ENCODE measurements around the gene DCAF17. TPM values are rescaled to one million over a fixed set of nuclear protein-coding genes. Genes with fewer than 3 reads are reported as not detected.

Gene DCAF17
- total RNA-seq, 1 donor from 2014 or later = 53.8 TPM

- Histone ChIP-seq H3K9ac (no peak overlapping the region), H3K4me1 (peaks cover 35% of the 10 kb centered on the region), H3K79me2 (ENCODE audit: low read depth) (no peaks in the 10 kb centered on the region), H3K9me3 (ENCODE audit: low read depth) (no peaks in the 10 kb centered on the region), H3K36me3 (no peaks in the 10 kb centered on the region), H3K27me3 (no peaks in the 10 kb centered on the region), H3F3A (ENCODE audit: low read depth) (peaks cover 22% of the 10 kb centered on the region), H3K4me3 (no peak overlapping the region), H4K20me1 (ENCODE audit: low read depth) (no peaks in the 10 kb centered on the region), H3K27ac (no peak overlapping the region), H3K4me2 (peak overlapping the region; percentile 45), H2AFZ (replicated peaks) (no peak overlapping the region)
- Mint-ChIP-seq H3K9me3 (peaks cover 9% of the 10 kb centered on the region), H3K36me3 (no peaks in the 10 kb centered on the region), H3K4me3 (no peak overlapping the region), H3K27ac (peak overlapping the region; percentile 91), H3K27me3 (ENCODE audit: insufficient read depth, low read depth) (peaks cover 18% of the 10 kb centered on the region), H3K4me1 (peaks cover 37% of the 10 kb centered on the region)
- DNase-seq (ENCODE audit: low spot score) = peak; percentile 30
- TF ChIP-seq EZH2phosphoT487 (IDR thresholded peaks at IDR 0.05) = no peak
- no peak for TF ChIP-seq CTCF (IDR thresholded peaks at IDR 0.05)
- TF ChIP-seq EZH2 (IDR thresholded peaks at IDR 0.05) = no peak
Observed at GRCh38 chr2:171515672-171516298, 81.8 kb downstream of the DCAF17 start.

DNA sequence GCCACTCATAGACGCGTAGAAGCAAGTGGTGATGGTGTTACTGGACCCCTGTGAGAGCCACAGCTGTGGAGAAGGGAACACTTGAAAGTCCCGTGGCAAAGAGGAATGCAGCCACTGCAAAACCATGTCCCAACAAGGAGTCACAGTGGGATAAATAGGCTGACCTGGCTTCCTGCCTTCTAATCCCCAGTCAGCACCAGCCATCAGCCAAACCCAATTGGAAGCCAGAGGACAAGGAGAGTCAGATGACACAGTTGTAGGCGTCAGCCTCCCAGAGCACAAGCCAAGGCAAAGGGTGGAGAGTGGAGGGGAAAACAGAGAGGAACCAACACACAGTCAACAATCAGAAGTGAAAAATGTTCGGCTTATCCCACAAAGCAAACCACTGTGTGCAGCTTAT lies 82.8 kb downstream of the DCAF17 start:
- TF ChIP-seq CTCF (IDR thresholded peaks at IDR 0.05) = no peak
- TF ChIP-seq EZH2phosphoT487 (IDR thresholded peaks at IDR 0.05) = no peak
- no peak for TF ChIP-seq EZH2 (IDR thresholded peaks at IDR 0.05)
- Histone ChIP-seq H3K4me1 (peaks cover 43% of the 10 kb centered on the region), H2AFZ (replicated peaks) (peak overlapping the region; percentile 5), H3K9ac (no peak overlapping the region), H3K79me2 (ENCODE audit: low read depth) (no peaks in the 10 kb centered on the region), H3F3A (ENCODE audit: low read depth) (peaks cover 22% of the 10 kb centered on the region), H3K36me3 (no peaks in the 10 kb centered on the region), H3K4me2 (no peak overlapping the region), H3K27ac (no peak overlapping the region), H3K9me3 (ENCODE audit: low read depth) (no peaks in the 10 kb centered on the region), H4K20me1 (ENCODE audit: low read depth) (no peaks in the 10 kb centered on the region), H3K27me3 (peaks cover 8% of the 10 kb centered on the region), H3K4me3 (no peak overlapping the region)
- Mint-ChIP-seq H3K9me3 (peaks cover 9% of the 10 kb centered on the region), H3K4me3 (peak overlapping the region; percentile 38), H3K36me3 (no peaks in the 10 kb centered on the region), H3K27ac (no peak overlapping the region), H3K27me3 (ENCODE audit: insufficient read depth, low read depth) (peaks cover 16% of the 10 kb centered on the region), H3K4me1 (peaks cover 47% of the 10 kb centered on the region)
- no peak for DNase-seq (ENCODE audit: low spot score)

- H3K9me3 ChIP-seq (ENCODE audit: low read depth) = no peaks in the 10 kb centered on the region
- no peak for DNase-seq (ENCODE audit: low spot score)
- H3K4me1 ChIP-seq = peaks cover 27% of the 10 kb centered on the region
- Mint-ChIP-seq H3K27me3 (ENCODE audit: insufficient read depth, low read depth) (peaks cover 14% of the 10 kb centered on the region), H3K4me1 (peaks cover 45% of the 10 kb centered on the region), H3K9me3 (peaks cover 9% of the 10 kb centered on the region), H3K36me3 (no peaks in the 10 kb centered on the region), H3K27ac (no peak overlapping the region), H3K4me3 (no peak overlapping the region)
- TF ChIP-seq CTCF (IDR thresholded peaks at IDR 0.05) (no peak), EZH2phosphoT487 (IDR thresholded peaks at IDR 0.05) (no peak), EZH2 (IDR thresholded peaks at IDR 0.05) (no peak)
- no peak overlapping the region for H3K4me3 ChIP-seq
- H3K27me3 ChIP-seq = peaks cover 11% of the 10 kb centered on the region
- H3K27ac ChIP-seq = no peak overlapping the region
- peaks cover 26% of the 10 kb centered on the region for H3F3A ChIP-seq (ENCODE audit: low read depth)
- no peak overlapping the region for H3K4me2 ChIP-seq
- H3K36me3 ChIP-seq = no peaks in the 10 kb centered on the region
- H3K79me2 ChIP-seq (ENCODE audit: low read depth) = no peaks in the 10 kb centered on the region
- no peaks in the 10 kb centered on the region for H4K20me1 ChIP-seq (ENCODE audit: low read depth)
- H3K9ac ChIP-seq = no peak overlapping the region
- H2AFZ ChIP-seq (replicated peaks) = no peak overlapping the region
Observed at GRCh38 chr2:171520471-171520870, 86.4 kb downstream of the DCAF17 start.
